GM12878 (cell line): ENCODE measurements around the gene HM13. TPM values are rescaled to one million over a fixed set of nuclear protein-coding genes. Genes with fewer than 3 reads are reported as not detected.

Source experiments
- ATAC-seq: fragments of 200-7000 bp; cut with Tn5 transposase; 3 replicates; pipeline ENCODE4 v1.9.1; 2020; ENCODE audit warnings: mild to moderate bottlenecking, moderate library complexity
- BruUV-seq: library from RNA; stranded (reverse); fragments of 400-500 nt; replicated peaks from 2 replicates; lab custom pipeline; 2021; lab: Mats Ljungman, UMichigan
- CTCF ChIA-PET: fragments of 300-600 bp; sonication (Branson Sonifier 250); formaldehyde crosslinking; extraction: SDS; loops from one replicate; lab custom pipeline; 2021; ENCODE audit warnings: inconsistent platforms; lab: Yijun Ruan, JAX
- POLR2A ChIA-PET: fragments of 350-600 bp; formaldehyde crosslinking; extraction: SDS; loops from one replicate; lab custom pipeline; 2021; ENCODE audit warnings: inconsistent platforms; lab: Charles Lee
- RAD21 ChIA-PET: fragments of 300-600 bp; sonication (Branson Sonifier 250); formaldehyde crosslinking; loops from one replicate; lab custom pipeline; 2023; ENCODE audit warnings: antibody characterized with exemption; ENCODE audit not compliant: unreplicated experiment; lab: Charles Lee
- SMC1A ChIA-PET: fragments of 300-600 bp; sonication (Branson Sonifier 250); formaldehyde crosslinking; loops from one replicate; lab custom pipeline; 2023; ENCODE audit not compliant: unreplicated experiment, uncharacterized antibody; lab: Charles Lee
- DNase-seq: peaks from one replicate; pipeline ENCODE4 v3.0.0-alpha.2; 2011; ENCODE audit warnings: low read depth, low spot score
- FAIRE-seq: peaks from 3 replicates; lab custom pipeline; 2011; peaks lifted over from hg19 to GRCh38; lab: Jason Lieb, UNC
- H2AFZ ChIP-seq: 2 replicates; pipeline ENCODE4 v1.6.0; 2011; ENCODE audit warnings: low read depth, low read length, control low read depth; ENCODE audit not compliant: control insufficient read depth
- H3K27ac ChIP-seq: 2 replicates; pipeline ENCODE4 v1.5.1; 2011; ENCODE audit warnings: control low read depth; ENCODE audit not compliant: control insufficient read depth, insufficient read depth
- H3K27me3 ChIP-seq, 2 experiments: replicated peaks in 1 of 2; 2 replicates each; pipeline versions ENCODE4 v1.6.0 to v1.6.1; 2011; ENCODE audit warnings: low read length in 1 of 2; ENCODE audit not compliant: control insufficient read depth in 2 of 2, insufficient read depth in 2 of 2
- H3K36me3 ChIP-seq, 2 experiments: 2 replicates each; pipeline ENCODE4 v1.5.1; 2011; ENCODE audit warnings: low read length in 1 of 2; ENCODE audit not compliant: control insufficient read depth in 2 of 2, insufficient read depth in 2 of 2
- H3K4me1 ChIP-seq: 2 replicates; pipeline ENCODE4 v1.6.1; 2011; ENCODE audit warnings: mild to moderate bottlenecking, low read length, moderate library complexity, mixed read lengths; ENCODE audit not compliant: control insufficient read depth, insufficient read depth
- H3K4me2 ChIP-seq: 2 replicates; pipeline ENCODE4 v1.6.0; 2011; ENCODE audit warnings: control low read depth; ENCODE audit not compliant: control insufficient read depth, insufficient read depth
- H3K4me3 ChIP-seq: fragments of 200-600 bp; sonication (generic); 2 replicates; pipeline ENCODE4 v1.5.1; 2016
- H3K79me2 ChIP-seq: 2 replicates; pipeline ENCODE4 v1.6.0; 2011; ENCODE audit warnings: low read length; ENCODE audit not compliant: control insufficient read depth, insufficient read depth
- H3K9ac ChIP-seq: 2 replicates; pipeline ENCODE4 v1.8.0; 2011; ENCODE audit warnings: low read length, control low read depth, mixed read lengths; ENCODE audit not compliant: control insufficient read depth, insufficient read depth
- H3K9me3 ChIP-seq: replicated peaks from 3 replicates; pipeline ENCODE4 v1.5.1; 2011; ENCODE audit warnings: mild to moderate bottlenecking, low read length; ENCODE audit not compliant: control insufficient read depth, insufficient read depth
- H4K20me1 ChIP-seq: 2 replicates; pipeline ENCODE4 v1.6.0; 2011; ENCODE audit not compliant: control insufficient read depth, insufficient read depth
- ASH2L ChIP-seq: fragments of 300-600, 200-600 bp; sonication (generic); IDR thresholded peaks from 2 replicates; pipeline ENCODE4 v1.6.1; 2017; ENCODE audit warnings: low read depth, mild to moderate bottlenecking, borderline replicate concordance
- ATF7 ChIP-seq: fragments of 450-650 bp; IDR thresholded peaks from 2 replicates; pipeline ENCODE4 v1.6.1; 2016; ENCODE audit warnings: low read depth, mild to moderate bottlenecking
- EED ChIP-seq: sonication (generic); IDR thresholded peaks from 2 replicates; pipeline ENCODE4 v1.6.1; 2016; ENCODE audit warnings: antibody characterized with exemption, low read depth
- ESRRA ChIP-seq: IDR thresholded peaks from 2 replicates; pipeline ENCODE4 v1.6.1; 2012; ENCODE audit warnings: mild to moderate bottlenecking, low read length, improper control_type of control experiment
- GATAD2B ChIP-seq: fragments of 450-650 bp; conservative IDR thresholded peaks from 2 replicates; pipeline ENCODE4 v1.6.1; 2017; ENCODE audit warnings: low read depth, mild to moderate bottlenecking, moderate library complexity
- HCFC1 ChIP-seq: fragments of 150-350 bp; IDR thresholded peaks from 2 replicates; pipeline ENCODE4 v1.6.1; 2014; ENCODE audit warnings: low read length
- HDAC2 ChIP-seq: fragments of 200-600 bp; sonication (generic); IDR thresholded peaks from 2 replicates; pipeline ENCODE4 v1.6.1; 2017
- KAT2A ChIP-seq: conservative IDR thresholded peaks from 2 replicates; pipeline ENCODE4 v1.6.1; 2011; ENCODE audit warnings: low read depth, low read length; ENCODE audit not compliant: control insufficient read depth
- LARP7 ChIP-seq: fragments of 450-650 bp; IDR thresholded peaks from 2 replicates; pipeline ENCODE4 v1.6.1; 2017; ENCODE audit warnings: mild to moderate bottlenecking
- NFYB ChIP-seq: IDR thresholded peaks from 2 replicates; pipeline ENCODE4 v1.6.1; 2011; ENCODE audit warnings: low read depth, mild to moderate bottlenecking, low read length, improper control_type of control experiment, moderate library complexity; ENCODE audit not compliant: insufficient read depth
- PML ChIP-seq: IDR thresholded peaks from 2 replicates; pipeline ENCODE4 v1.6.1; 2012; ENCODE audit warnings: low read length, inconsistent platforms
- POLR2AphosphoS2 ChIP-seq: IDR thresholded peaks from 2 replicates; pipeline ENCODE4 v1.6.1; 2011; ENCODE audit warnings: low read depth, mild to moderate bottlenecking, low read length, improper control_type of control experiment, moderate library complexity
- STAT1 ChIP-seq: fragments of 450-650 bp; conservative IDR thresholded peaks from 2 replicates; pipeline ENCODE4 v1.6.1; 2014; ENCODE audit warnings: antibody characterized with exemption, mild to moderate bottlenecking
- TCF7 ChIP-seq: IDR thresholded peaks from 2 replicates; pipeline ENCODE4 v1.6.1; 2014; ENCODE audit warnings: antibody characterized with exemption, borderline replicate concordance
- ZBED1 ChIP-seq: IDR thresholded peaks from 2 replicates; pipeline ENCODE4 v1.6.1; 2016; ENCODE audit warnings: borderline replicate concordance
- ZNF622 ChIP-seq: fragments of 450-650 bp; IDR thresholded peaks from 2 replicates; pipeline ENCODE4 v1.6.1; 2017; ENCODE audit warnings: mild to moderate bottlenecking, inconsistent platforms
- WGBS: methylation state at CpG from one replicate; pipeline ENCODE4 v1.1.6; 2016; ENCODE audit warnings: low lambda C conversion rate; ENCODE audit not compliant: insufficient replicate concordance, insufficient coverage; ENCODE audit errors: missing lambda C conversion rate; 5-methylcytosine and 5-hydroxymethylcytosine counted together
- in situ Hi-C: fragments of 300-500 bp; cut with MboI; formaldehyde crosslinking; loops from 9 replicates; pipeline ENCODE4 v1.14.3; 2018; ENCODE audit warnings: mixed read lengths
- intact Hi-C: fragments of 100-400 bp; cut with micrococcal nuclease; formaldehyde crosslinking; loops from one replicate; pipeline ENCODE4 v1.14.2; 2022; ENCODE audit not compliant: unreplicated experiment
- polyA plus RNA-seq, 11 experiments: library from polyadenylated mRNA; depleted of rRNA in 4 of 11; unstranded in 6 of 11; stranded (reverse) in 5 of 11; fragments of >200 nt; fragmentation: Nextera tagmentation in 4 of 11; fragmentation: Illumina TruSeq in 1 of 11; extraction: Ambion mirVana in 4 of 11; extraction: Trizol in 1 of 11; gene quantifications; 1 replicate in 1 of 11; 2 replicates in 10 of 11; pipeline versions ENCODE4 v1.2.1 to v1.2.3, GENCODE V29; 2011 to 2016; ENCODE audit warnings: inconsistent platforms in 2 of 11, missing spikeins in 2 of 11, low read depth in 1 of 11
- total RNA-seq, 4 experiments: library from RNA; depleted of rRNA in 3 of 4; stranded (reverse); fragments of >200 nt in 3 of 4; fragmentation: Illumina TruSeq in 1 of 4; extraction: Trizol in 1 of 4; gene quantifications; 2 replicates each; pipeline versions ENCODE4 v1.2.1 to v1.2.3, GENCODE V29; 2013 to 2021
- TF ChIP-seq, protein P1 (sequence below): IDR thresholded peaks from 2 replicates; pipeline ENCODE4 v1.6.1; 2012; ENCODE audit warnings: mild to moderate bottlenecking, low read depth, low read length
- TF ChIP-seq, protein P2 (sequence below): fragments of 450-650 bp; formaldehyde crosslinking; IDR thresholded peaks from 2 replicates; pipeline ENCODE4 v1.5.0; 2022; ENCODE audit warnings: mild to moderate bottlenecking, missing genetic modification characterization

Gene HM13
- total and polyA plus RNA-seq, 10 of the 15 experiments (the other 5 are each of a cell fraction or from before 2014, with no cell fraction given) = 4.8 to 185 (median 81.7) TPM

DNA sequence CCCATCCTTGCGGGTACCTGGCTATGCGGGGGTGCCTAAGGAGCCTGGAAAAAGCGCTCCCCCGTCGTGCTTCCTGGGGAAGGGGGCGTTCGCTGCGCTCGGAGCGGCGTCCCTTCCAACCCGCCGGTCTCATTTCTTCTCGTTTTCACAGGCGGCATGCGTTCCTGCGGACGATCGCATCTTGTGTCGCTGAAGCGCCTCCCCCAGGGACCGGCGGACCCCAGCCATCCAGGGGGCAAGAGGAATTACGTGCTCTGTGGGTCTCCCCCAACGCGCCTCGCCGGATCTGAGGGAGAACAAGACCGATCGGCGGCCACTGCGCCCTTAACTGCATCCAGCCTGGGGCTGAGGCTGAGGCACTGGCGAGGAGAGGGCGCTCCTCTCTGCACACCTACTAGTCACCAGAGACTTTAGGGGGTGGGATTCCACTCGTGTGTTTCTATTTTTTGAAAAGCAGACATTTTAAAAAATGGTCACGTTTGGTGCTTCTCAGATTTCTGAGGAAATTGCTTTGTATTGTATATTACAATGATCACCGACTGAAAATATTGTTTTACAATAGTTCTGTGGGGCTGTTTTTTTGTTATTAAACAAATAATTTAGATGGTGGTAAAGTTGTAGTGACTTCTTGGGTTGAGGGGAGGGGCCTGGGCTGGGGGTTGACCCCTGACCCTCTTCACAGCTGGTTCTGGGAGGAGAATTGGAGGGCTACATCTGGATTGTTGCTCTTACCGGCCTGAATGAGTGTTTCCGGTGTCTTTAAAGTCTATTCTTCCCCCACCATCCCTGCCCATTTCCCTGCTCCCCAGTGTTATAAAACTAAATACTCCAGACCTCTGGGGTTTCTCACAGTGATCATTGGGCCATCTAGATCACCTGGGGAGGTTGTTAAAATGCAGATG is 91.9 kb downstream of the HM13 start:
- Histone ChIP-seq H3K4me3 (peak overlapping the region; percentile 64), H3K9ac (no peak overlapping the region), H3K27me3 (peaks cover 10 to 18% of the 10 kb centered on the region in 2 experiments), H3K4me1 (peaks cover 21% of the 10 kb centered on the region), H3K79me2 (no peaks in the 10 kb centered on the region), H3K9me3 (no peaks in the 10 kb centered on the region; the same call in 2 of the 3 replicates), H3K27ac (no peak overlapping the region), H3K4me2 (peak overlapping the region; percentile 85), H2AFZ (peak overlapping the region; percentile 82), H4K20me1 (no peaks in the 10 kb centered on the region), H3K36me3 (no peaks in the 10 kb centered on the region)
- ChIA-PET SMC1A (interaction anchor here (1.2 to 2.2 kb wide), 4 partner anchors 34 to 118 kb away, joined by 4 to 12 read pairs (median 6); no protein-coding TSS in a partner anchor), RAD21 (interaction anchor here (0.9 to 1.9 kb wide), 3 partner anchors 38 to 51 kb away, joined by 3 to 15 read pairs (median 3); no protein-coding TSS in a partner anchor), POLR2A (interaction anchor here (1.3 kb wide), 1 partner anchor 15 kb away, joined by 3 read pairs; no protein-coding TSS in a partner anchor), CTCF (interaction anchor here (0.6 to 18.6 kb wide), 3 partner anchors 15 to 56 kb away, joined by 3 to 958 read pairs (median 5); no protein-coding TSS in a partner anchor)
- FAIRE-seq (no peak), ATAC-seq (no peak), DNase-seq (no peak)
- no TSS peak for BruUV-seq
- WGBS = 7% methylated on average over 39 of the region's 39 CpGs
- intact Hi-C loops (no loop called here), in situ Hi-C loops (loop anchor here (5.0 kb wide), 1 partner anchor 34 kb away; no protein-coding TSS in a partner anchor)
- TF ChIP-seq TCF7 = no peak
- TF ChIP-seq POLR2AphosphoS2 = no peak
- no peak for TF ChIP-seq ESRRA
- no peak for TF ChIP-seq HCFC1
- TF ChIP-seq, protein P1, sequence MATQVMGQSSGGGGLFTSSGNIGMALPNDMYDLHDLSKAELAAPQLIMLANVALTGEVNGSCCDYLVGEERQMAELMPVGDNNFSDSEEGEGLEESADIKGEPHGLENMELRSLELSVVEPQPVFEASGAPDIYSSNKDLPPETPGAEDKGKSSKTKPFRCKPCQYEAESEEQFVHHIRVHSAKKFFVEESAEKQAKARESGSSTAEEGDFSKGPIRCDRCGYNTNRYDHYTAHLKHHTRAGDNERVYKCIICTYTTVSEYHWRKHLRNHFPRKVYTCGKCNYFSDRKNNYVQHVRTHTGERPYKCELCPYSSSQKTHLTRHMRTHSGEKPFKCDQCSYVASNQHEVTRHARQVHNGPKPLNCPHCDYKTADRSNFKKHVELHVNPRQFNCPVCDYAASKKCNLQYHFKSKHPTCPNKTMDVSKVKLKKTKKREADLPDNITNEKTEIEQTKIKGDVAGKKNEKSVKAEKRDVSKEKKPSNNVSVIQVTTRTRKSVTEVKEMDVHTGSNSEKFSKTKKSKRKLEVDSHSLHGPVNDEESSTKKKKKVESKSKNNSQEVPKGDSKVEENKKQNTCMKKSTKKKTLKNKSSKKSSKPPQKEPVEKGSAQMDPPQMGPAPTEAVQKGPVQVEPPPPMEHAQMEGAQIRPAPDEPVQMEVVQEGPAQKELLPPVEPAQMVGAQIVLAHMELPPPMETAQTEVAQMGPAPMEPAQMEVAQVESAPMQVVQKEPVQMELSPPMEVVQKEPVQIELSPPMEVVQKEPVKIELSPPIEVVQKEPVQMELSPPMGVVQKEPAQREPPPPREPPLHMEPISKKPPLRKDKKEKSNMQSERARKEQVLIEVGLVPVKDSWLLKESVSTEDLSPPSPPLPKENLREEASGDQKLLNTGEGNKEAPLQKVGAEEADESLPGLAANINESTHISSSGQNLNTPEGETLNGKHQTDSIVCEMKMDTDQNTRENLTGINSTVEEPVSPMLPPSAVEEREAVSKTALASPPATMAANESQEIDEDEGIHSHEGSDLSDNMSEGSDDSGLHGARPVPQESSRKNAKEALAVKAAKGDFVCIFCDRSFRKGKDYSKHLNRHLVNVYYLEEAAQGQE = no peak
- TF ChIP-seq NFYB = no peak
- no peak for TF ChIP-seq ASH2L
- TF ChIP-seq GATAD2B = no peak
- no peak for TF ChIP-seq ZBED1
- TF ChIP-seq, protein P2, sequence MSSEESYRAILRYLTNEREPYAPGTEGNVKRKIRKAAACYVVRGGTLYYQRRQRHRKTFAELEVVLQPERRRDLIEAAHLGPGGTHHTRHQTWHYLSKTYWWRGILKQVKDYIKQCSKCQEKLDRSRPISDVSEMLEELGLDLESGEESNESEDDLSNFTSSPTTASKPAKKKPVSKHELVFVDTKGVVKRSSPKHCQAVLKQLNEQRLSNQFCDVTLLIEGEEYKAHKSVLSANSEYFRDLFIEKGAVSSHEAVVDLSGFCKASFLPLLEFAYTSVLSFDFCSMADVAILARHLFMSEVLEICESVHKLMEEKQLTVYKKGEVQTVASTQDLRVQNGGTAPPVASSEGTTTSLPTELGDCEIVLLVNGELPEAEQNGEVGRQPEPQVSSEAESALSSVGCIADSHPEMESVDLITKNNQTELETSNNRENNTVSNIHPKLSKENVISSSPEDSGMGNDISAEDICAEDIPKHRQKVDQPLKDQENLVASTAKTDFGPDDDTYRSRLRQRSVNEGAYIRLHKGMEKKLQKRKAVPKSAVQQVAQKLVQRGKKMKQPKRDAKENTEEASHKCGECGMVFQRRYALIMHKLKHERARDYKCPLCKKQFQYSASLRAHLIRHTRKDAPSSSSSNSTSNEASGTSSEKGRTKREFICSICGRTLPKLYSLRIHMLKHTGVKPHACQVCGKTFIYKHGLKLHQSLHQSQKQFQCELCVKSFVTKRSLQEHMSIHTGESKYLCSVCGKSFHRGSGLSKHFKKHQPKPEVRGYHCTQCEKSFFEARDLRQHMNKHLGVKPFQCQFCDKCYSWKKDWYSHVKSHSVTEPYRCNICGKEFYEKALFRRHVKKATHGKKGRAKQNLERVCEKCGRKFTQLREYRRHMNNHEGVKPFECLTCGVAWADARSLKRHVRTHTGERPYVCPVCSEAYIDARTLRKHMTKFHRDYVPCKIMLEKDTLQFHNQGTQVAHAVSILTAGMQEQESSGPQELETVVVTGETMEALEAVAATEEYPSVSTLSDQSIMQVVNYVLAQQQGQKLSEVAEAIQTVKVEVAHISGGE (CRISPR knock-in tag) = no peak
- TF ChIP-seq ATF7 = no peak
- TF ChIP-seq EED = no peak
- no peak for TF ChIP-seq PML
- TF ChIP-seq LARP7 = no peak
- TF ChIP-seq ZNF622 = no peak
- TF ChIP-seq HDAC2 = no peak
- TF ChIP-seq STAT1 = no peak
- no peak for TF ChIP-seq KAT2A
